ENCODE data around the gene PARD3.
"Not testable (repeated sequence)": the region's sequence is repeated elsewhere in the genome, so short reads cannot be mapped to it uniquely, and the experiment has no call there.

PARD3 gene

DNA sequence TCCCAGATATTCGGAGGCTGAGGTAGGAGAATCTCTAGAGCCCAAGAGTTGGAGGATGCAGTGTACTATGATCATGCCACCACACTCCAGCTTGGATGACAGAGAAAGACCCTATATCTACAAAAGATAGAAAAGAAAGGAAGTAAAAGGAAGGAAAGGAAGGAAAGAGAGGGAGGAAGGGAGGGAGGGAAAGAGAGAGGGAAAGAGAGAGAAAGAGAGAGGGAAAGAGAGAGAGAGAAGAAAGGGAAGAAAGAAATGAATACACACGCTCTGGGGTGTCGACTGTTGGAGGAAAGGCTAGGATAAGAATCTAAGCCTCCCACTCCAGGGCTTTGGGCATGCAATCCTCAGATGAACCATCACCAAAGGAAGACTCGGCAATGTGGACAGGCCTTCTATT lies 69.9 kb downstream of the PARD3 start:
- in situ Hi-C loops (cut with HindIII; ENCODE audit: low sequenced_read_pairs): no loop called here

DNA sequence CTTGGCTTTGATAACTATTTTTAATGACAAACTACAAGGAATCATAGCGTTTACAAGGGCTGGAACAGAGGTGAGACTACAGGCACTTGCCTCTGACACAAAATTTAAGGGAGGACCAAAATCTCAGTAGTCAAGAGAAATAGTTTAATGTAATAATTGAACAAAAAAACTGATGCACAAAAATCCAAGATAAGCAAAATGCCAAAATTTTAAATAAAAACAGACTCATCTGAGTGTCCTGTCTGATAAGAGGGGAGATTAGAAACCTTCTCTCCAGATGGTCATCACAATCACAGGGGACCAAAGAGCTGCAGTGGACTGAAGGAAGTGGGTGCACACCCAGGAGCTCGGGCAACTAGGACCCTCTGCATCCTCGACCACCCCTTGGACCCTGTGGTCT lies 70.5 kb downstream of the PARD3 start:
- in situ Hi-C loops (cut with HindIII; ENCODE audit: low sequenced_read_pairs): no loop called here

DNA sequence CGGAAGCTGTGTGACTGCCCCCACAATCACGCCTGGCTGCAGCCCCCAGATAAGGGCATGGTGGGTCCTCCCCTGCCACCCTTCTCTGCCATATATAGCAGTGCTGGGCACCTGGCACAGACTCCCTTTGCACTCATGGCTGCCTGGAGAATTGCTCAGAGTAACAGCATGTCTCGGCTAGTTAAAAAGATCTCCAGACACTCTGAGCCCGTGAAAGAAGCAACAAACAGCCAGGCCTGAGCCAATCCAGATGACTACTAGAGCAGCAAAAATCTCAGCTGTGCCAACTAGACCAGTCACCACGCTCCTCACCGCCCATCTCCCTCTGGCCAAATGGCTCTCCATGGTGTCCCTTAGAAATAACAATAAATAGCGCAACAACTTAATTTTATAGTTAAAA lies 71.3 kb downstream of the PARD3 start:
- in situ Hi-C loops (cut with HindIII; ENCODE audit: low sequenced_read_pairs): no loop called here

GRCh38 chr10:34742456-34742855 lies 72.6 kb downstream of the PARD3 start:
- in situ Hi-C loops (cut with HindIII; ENCODE audit: low sequenced_read_pairs): no loop called here

DNA sequence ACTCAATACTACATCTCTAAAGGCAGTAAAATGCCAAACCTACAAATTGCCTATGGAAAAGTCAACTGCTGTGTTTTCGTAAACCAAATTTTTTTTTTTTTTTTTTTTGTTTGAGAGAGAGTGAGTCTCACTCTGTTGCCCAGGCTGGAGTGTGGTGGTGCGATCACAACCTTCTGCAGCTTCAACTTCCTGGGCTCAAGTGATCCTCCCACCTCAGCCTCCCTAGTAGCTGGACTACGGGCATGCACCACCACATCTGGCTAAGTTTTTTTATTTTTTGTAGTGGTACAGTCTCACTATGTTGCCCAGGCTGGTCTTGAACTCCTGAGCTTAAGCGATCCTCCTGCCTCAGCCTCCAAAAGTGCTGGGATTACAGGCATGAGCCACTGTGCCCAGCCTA lies 74.0 kb downstream of the PARD3 start:
- in situ Hi-C loops (cut with HindIII; ENCODE audit: low sequenced_read_pairs): not testable (repeated sequence)

- in situ Hi-C loops (cut with HindIII; ENCODE audit: low sequenced_read_pairs): no loop called here
Observed at GRCh38 chr10:34740321-34740720, 74.8 kb downstream of the PARD3 start.

- in situ Hi-C loops (cut with HindIII; ENCODE audit: low sequenced_read_pairs): no loop called here
Observed at GRCh38 chr10:34739915-34740314, 75.2 kb downstream of the PARD3 start.

- in situ Hi-C loops (cut with HindIII; ENCODE audit: low sequenced_read_pairs): no loop called here
Observed at GRCh38 chr10:34737772-34738169, 77.3 kb downstream of the PARD3 start.

GRCh38 chr10:34736976-34737771 lies 77.9 kb downstream of the PARD3 start:
- in situ Hi-C loops (cut with HindIII; ENCODE audit: low sequenced_read_pairs): no loop called here

GRCh38 chr10:34734918-34735317 lies 80.2 kb downstream of the PARD3 start:
- in situ Hi-C loops (cut with HindIII; ENCODE audit: low sequenced_read_pairs): no loop called here

- in situ Hi-C loops (cut with HindIII; ENCODE audit: low sequenced_read_pairs): no loop called here
Observed at GRCh38 chr10:34732926-34733325, 82.2 kb downstream of the PARD3 start.

DNA sequence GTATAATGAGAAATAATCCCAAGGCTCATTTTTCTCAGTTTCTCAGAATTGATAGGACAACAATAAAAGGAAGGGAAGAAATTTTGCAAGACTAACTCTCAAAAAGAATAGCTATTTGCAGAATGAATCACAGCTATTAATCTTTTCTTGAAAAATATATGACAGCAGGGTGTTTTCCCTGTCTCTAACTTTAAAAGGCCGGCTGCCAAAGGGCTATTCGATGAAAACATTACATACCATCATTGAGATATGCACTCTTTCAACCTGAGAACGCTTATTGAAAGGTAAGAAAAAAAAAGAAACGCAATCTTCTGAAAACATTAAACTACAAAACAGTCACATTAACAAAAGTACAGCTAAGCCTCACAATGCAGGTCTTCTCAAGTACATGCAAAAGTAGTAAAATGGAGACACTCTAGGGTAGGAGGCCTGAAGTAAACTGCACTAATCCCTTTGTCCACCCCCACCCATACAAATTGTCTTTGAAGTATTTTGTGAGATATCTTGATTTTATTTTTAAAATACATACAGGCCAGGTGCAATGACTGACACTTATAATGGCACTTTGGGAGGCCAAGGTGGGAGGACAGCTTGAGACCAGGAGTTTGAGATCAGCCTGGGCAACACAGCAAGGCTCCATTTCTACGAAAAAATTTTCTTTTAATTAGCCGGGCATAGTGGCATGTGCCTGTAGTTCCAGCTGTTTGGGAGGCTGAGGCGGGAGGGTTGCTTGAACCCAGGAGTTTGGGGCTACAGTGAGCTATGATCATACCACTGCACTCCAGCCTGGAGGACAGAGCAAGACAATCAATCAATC lies 83.0 kb downstream of the PARD3 start:
- in situ Hi-C loops (cut with HindIII; ENCODE audit: low sequenced_read_pairs): no loop called here

DNA sequence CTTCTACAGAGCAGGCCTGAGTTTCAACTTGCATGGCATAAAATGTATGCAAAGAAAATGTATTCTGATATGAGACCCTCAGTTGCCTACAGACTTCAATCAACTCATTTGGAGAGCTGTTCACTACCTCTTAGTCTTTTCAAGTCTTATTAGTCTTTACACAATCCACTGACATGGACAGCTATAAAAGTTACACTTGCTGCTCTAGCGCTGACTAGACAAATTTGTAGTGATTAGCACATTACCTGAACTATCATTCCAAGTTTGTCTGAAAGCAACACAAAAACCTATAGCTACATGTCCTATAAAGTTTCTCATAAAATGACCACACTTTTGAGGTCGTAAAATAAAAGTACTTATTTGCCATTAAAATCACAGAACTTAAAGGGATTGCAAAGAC lies 83.9 kb downstream of the PARD3 start:
- in situ Hi-C loops (cut with HindIII; ENCODE audit: low sequenced_read_pairs): no loop called here

- in situ Hi-C loops (cut with HindIII; ENCODE audit: low sequenced_read_pairs): no loop called here
Observed at GRCh38 chr10:34730726-34731125, 84.4 kb downstream of the PARD3 start.

DNA sequence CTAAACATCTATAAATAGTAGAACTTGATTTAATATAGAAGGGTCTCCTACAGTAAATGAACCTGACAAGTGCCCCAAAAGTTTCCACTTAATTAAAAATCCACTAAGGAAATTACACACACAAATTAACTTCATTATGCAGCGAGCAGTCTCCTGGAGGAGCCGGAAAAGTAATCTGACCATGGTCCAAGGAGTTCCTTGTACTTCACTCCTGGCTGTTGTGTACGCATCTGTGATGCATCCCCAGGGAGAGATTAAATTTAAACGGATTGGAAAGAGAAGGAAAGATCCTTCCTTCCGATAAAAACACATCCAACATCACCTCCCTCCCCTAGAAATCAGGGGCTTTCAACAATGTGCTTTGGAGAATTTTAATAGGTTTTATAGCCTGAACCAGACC lies 85.5 kb downstream of the PARD3 start:
- in situ Hi-C loops (cut with HindIII; ENCODE audit: low sequenced_read_pairs): no loop called here

DNA sequence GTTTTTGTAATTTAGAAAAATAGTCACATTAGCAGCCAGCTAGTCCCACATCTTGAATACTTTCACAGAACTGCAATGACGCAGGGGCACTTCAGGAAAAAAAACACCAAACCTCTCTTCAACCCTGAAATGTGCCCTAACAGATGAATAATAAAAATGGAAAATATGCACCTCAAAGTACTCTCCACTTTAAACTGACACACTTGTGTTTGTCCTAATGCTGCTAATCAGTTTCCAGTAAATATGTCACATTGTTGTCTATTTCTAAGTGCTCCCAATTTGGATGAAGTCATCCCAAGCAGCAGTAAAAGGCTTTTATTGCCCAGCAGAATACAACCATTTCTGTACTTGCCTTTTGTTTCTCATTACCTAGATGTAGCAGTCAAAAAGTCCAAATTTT lies 86.7 kb downstream of the PARD3 start:
- in situ Hi-C loops (cut with HindIII; ENCODE audit: low sequenced_read_pairs): no loop called here

- in situ Hi-C loops (cut with HindIII; ENCODE audit: low sequenced_read_pairs): no loop called here
Observed at GRCh38 chr10:34727595-34728033, 87.5 kb downstream of the PARD3 start.

DNA sequence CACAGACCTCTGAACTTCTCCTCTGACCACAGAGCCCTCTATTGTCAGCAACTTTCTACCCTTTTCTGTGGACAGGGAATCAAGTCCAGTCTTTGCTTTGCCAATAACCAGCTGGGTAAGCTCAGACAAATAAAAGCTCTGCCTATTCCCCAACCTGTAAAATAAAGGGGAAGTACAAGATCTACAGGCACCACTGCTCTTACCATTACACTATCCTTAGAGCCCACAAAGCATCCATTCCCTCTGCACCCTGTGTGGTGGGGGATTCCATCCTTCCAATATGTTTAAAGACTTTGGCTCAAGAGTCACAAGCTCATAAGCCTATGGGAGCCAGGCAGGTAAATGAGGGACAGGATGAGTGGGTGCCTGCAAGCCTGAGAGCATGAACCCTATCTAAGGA lies 88.2 kb downstream of the PARD3 start:
- in situ Hi-C loops (cut with HindIII; ENCODE audit: low sequenced_read_pairs): no loop called here

GRCh38 chr10:34723750-34724149 lies 91.3 kb downstream of the PARD3 start:
- in situ Hi-C loops (cut with HindIII; ENCODE audit: low sequenced_read_pairs): no loop called here

DNA sequence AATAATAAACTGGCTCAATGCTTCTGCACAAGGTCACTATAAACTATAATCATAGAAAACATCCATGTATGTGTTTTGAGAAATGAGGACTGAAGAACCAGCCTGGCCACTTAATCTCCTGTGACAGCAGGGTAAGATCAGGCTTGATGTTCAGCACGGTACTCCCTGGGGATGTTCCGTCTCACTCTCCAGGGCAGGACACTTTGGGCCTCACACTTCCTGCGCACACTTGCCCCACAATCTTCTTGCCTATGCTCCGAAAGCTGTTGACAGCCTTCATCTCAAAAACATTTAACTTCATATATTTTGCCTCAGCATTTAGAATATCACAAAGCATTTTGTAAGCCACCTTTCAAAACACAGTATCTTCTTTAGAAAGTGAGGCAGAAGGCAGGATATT lies 92.7 kb downstream of the PARD3 start:
- in situ Hi-C loops (cut with HindIII; ENCODE audit: low sequenced_read_pairs): no loop called here

DNA sequence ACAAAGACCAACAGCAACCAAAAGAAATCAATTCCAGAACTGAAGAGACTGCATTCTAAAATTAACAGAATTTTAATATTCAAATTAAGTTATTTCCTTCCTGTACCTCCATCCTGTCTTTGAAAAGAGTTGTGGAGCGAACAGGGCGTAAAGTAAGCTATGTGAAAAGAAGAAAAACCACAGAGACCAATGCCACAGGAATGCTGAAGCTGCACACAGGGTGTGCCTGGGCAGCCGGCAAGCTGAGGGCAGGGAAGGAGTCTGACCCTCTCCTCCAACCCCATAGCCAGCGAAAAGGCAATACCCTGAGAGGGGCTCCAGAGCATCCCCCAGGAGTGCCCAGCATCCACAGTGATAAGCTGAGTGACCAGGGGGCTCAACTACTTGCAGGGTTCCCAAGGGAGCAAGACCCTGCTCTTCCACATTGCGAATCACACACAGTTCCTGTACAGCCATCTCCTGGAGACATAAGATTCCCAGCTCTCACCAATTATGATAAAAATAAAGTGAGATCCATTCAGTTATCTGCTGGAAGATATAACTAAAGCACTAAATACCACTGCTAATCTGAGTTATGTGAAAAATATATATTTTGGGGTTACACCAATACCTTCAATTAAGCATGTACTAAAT lies 93.8 kb downstream of the PARD3 start:
- in situ Hi-C loops (cut with HindIII; ENCODE audit: low sequenced_read_pairs): no loop called here

GRCh38 chr10:34719746-34720145 lies 95.3 kb downstream of the PARD3 start:
- in situ Hi-C loops (cut with HindIII; ENCODE audit: low sequenced_read_pairs): no loop called here

All from DLD1 (cell line).